ENCODE data around the gene NOC4L.

GRCh38 chr12:132158677-132159554 is 14.7 kb downstream of the NOC4L start:
- no peak for TF ChIP-seq POLR2A (IDR thresholded peaks at IDR 0.05)
- no peak for TF ChIP-seq CTCF (IDR thresholded peaks at IDR 0.05)

All from right lobe of liver (tissue), 4 donors.